Measurements from ENCODE around the gene TMEM250. TPM values are rescaled to one million over a fixed set of nuclear protein-coding genes. Genes with fewer than 3 reads are reported as not detected.

Gene TMEM250
- polyA plus RNA-seq, 1 donor (not counting 4 experiments of a cell fraction or from before 2014, with no cell fraction given), result 9.9 TPM

DNA sequence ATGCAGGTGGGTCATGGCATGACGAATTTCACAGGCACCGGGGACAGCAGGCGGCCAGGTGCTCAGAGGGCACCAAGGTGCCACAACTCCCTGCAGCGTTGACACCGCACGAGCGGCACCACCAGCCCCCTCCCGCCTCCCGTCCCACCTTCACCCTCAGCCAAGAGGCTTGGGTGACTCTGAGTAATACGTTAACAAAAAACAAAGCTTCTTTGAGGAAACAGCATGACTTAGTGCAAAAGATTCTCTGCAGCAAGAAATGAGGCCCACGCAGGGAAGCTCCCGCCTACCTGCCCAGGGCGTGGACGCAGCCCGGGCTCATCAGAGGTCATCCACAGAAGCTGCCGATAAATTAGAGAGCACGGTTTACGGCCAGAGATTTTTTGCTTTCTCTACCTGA, 4.1 kb downstream of the TMEM250 start:
- peaks cover 20% of the 10 kb centered on the region for H3K4me1 ChIP-seq (ENCODE audit: control insufficient read depth, extremely low read depth, insufficient read depth, low read length)
- no peaks in the 10 kb centered on the region for H3K9me1 ChIP-seq (ENCODE audit: control insufficient read depth, extremely low read depth, insufficient read depth, low read length)
- H2AFZ ChIP-seq (ENCODE audit: control insufficient read depth, low read length), result no peak overlapping the region
- no peak overlapping the region for H3K9ac ChIP-seq (ENCODE audit: control insufficient read depth, extremely low read depth, insufficient read depth, low read length)
- no peak overlapping the region for H3K4me3 ChIP-seq (ENCODE audit: control insufficient read depth in 2 of 3, extremely low read depth in 1 of 3, insufficient read depth in 2 of 3, low read depth in 1 of 3, low read length in 3 of 3)
- H3K27me3 ChIP-seq (ENCODE audit: control insufficient read depth, extremely low read depth, insufficient read depth, low read length), result peaks cover 3% of the 10 kb centered on the region
- no peak overlapping the region for H3K27ac ChIP-seq (ENCODE audit: control insufficient read depth, insufficient read depth, low read length)
- H3K79me2 ChIP-seq (ENCODE audit: control insufficient read depth, insufficient read depth, low read length), result peaks cover 20% of the 10 kb centered on the region
- FAIRE-seq (no peak), DNase-seq (ENCODE audit: low read depth, low spot score) (no peak)
- peaks cover 1 to 7% of the 10 kb centered on the region in 2 experiments for H3K36me3 ChIP-seq (ENCODE audit: control insufficient read depth in 2 of 2, extremely low read depth in 1 of 2, insufficient read depth in 2 of 2, low read length in 2 of 2)
- H3K4me2 ChIP-seq (ENCODE audit: control insufficient read depth, extremely low read depth, insufficient read depth, low read depth, low read length), result no peak overlapping the region
- dilution Hi-C loops (cut with MboI; ENCODE audit: extremely low pct_ligation_motif_present, low sequenced_read_pairs), result no loop called here
- TF ChIP-seq, protein P1, sequence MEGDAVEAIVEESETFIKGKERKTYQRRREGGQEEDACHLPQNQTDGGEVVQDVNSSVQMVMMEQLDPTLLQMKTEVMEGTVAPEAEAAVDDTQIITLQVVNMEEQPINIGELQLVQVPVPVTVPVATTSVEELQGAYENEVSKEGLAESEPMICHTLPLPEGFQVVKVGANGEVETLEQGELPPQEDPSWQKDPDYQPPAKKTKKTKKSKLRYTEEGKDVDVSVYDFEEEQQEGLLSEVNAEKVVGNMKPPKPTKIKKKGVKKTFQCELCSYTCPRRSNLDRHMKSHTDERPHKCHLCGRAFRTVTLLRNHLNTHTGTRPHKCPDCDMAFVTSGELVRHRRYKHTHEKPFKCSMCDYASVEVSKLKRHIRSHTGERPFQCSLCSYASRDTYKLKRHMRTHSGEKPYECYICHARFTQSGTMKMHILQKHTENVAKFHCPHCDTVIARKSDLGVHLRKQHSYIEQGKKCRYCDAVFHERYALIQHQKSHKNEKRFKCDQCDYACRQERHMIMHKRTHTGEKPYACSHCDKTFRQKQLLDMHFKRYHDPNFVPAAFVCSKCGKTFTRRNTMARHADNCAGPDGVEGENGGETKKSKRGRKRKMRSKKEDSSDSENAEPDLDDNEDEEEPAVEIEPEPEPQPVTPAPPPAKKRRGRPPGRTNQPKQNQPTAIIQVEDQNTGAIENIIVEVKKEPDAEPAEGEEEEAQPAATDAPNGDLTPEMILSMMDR (optimal IDR thresholded peaks at IDR 0.05 in 1 of 3, IDR thresholded peaks at IDR 0.05 in 1 of 3, conservative IDR thresholded peaks at IDR 0.05 in 1 of 3; ENCODE audit: extremely low read depth in 1 of 3, insufficient read depth in 2 of 3, low read length in 3 of 3), result no peak
- no peaks in the 10 kb centered on the region for H4K20me1 ChIP-seq (ENCODE audit: control insufficient read depth, extremely low read depth, insufficient read depth, low read length)
- peaks cover 6% of the 10 kb centered on the region for H3K9me3 ChIP-seq (ENCODE audit: control insufficient read depth, low read depth, low read length)

DNA sequence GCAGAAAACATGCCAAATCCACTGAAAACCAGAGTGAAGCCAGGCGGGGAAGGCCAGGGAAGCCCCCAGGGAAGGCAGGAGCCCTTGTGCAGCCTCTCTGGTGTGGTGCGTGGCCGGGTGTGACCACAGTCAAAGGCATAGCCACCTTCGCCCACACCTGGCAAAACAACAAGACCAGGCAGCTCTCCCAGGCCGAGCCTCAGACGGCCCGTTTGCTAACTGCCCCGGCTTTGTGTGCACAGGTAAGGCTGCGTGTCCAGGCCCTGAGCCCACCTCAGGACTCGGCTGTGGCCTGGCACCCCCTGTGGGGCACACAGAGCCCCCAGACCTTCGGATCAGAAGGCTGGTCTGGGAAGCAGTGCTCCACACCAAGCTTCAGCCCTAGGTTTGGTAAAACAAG, 6.1 kb downstream of the TMEM250 start:
- dilution Hi-C loops (cut with MboI; ENCODE audit: extremely low pct_ligation_motif_present, low sequenced_read_pairs), result no loop called here
- Histone ChIP-seq H3K27ac (ENCODE audit: control insufficient read depth, insufficient read depth, low read length) (no peak overlapping the region), H3K9ac (ENCODE audit: control insufficient read depth, extremely low read depth, insufficient read depth, low read length) (no peak overlapping the region), H3K79me2 (ENCODE audit: control insufficient read depth, insufficient read depth, low read length) (peaks cover 15% of the 10 kb centered on the region), H3K4me2 (ENCODE audit: control insufficient read depth, extremely low read depth, insufficient read depth, low read depth, low read length) (no peak overlapping the region), H3K4me1 (ENCODE audit: control insufficient read depth, extremely low read depth, insufficient read depth, low read length) (peaks cover 36% of the 10 kb centered on the region), H4K20me1 (ENCODE audit: control insufficient read depth, extremely low read depth, insufficient read depth, low read length) (no peaks in the 10 kb centered on the region), H3K36me3 (ENCODE audit: control insufficient read depth in 2 of 2, extremely low read depth in 1 of 2, insufficient read depth in 2 of 2, low read length in 2 of 2) (peaks cover 1 to 7% of the 10 kb centered on the region in 2 experiments), H3K9me3 (ENCODE audit: control insufficient read depth, low read depth, low read length) (peaks cover 6% of the 10 kb centered on the region), H3K4me3 (ENCODE audit: control insufficient read depth in 2 of 3, extremely low read depth in 1 of 3, insufficient read depth in 2 of 3, low read depth in 1 of 3, low read length in 3 of 3) (no peak overlapping the region), H3K27me3 (ENCODE audit: control insufficient read depth, extremely low read depth, insufficient read depth, low read length) (peaks cover 9% of the 10 kb centered on the region), H2AFZ (ENCODE audit: control insufficient read depth, low read length) (no peak overlapping the region), H3K9me1 (ENCODE audit: control insufficient read depth, extremely low read depth, insufficient read depth, low read length) (no peaks in the 10 kb centered on the region)
- DNase-seq (ENCODE audit: low read depth, low spot score), result no peak
- TF ChIP-seq, protein P1 (optimal IDR thresholded peaks at IDR 0.05 in 1 of 3, IDR thresholded peaks at IDR 0.05 in 1 of 3, conservative IDR thresholded peaks at IDR 0.05 in 1 of 3; ENCODE audit: extremely low read depth in 1 of 3, insufficient read depth in 2 of 3, low read length in 3 of 3), result no peak
- no peak for TF ChIP-seq EZH2 (IDR thresholded peaks at IDR 0.05; ENCODE audit: low read length)
- no peak for FAIRE-seq

Data from keratinocyte (primary cell).